Cardiac septum (tissue), 1 donor: ENCODE results near the gene LDAF1. TPM values are rescaled to one million over a fixed set of nuclear protein-coding genes. Genes with fewer than 3 reads are reported as not detected.
"Not testable (repeated sequence)": the region's sequence is repeated elsewhere in the genome, so short reads cannot be mapped to it uniquely, and the experiment has no call there.

Experiments used
- DNase-seq: peaks from one replicate; pipeline ENCODE4 v3.0.0-alpha.2; 2020; ENCODE audit warnings: low spot score
- intact Hi-C: fragments of 100-400 bp; cut with DNase I; formaldehyde crosslinking; loops from one replicate; pipeline ENCODE4 v1.14.0; 2022
- total RNA-seq: library from RNA; stranded (reverse); fragmentation: NEBNext Ultra II Directional; extraction: Animal tissue kit (Norgen Biotek cat#: 25700); gene quantifications from one replicate; pipeline ENCODE4 v1.2.1, GENCODE V29; 2021
- donor health status: DM: no; HTN: no; CAD: no.

LDAF1 gene
- total RNA-seq, 1 donor from 2014 or later = 104 TPM

GRCh38 chr16:21186326-21186691 lies 27.8 kb downstream of the LDAF1 start:
- no peak for DNase-seq
- intact Hi-C loops = no loop called here

GRCh38 chr16:21189311-21189710 lies 30.8 kb downstream of the LDAF1 start:
- intact Hi-C loops = no loop called here
- DNase-seq = no peak

GRCh38 chr16:21190013-21190412 lies 31.5 kb downstream of the LDAF1 start:
- no peak for DNase-seq
- intact Hi-C loops = no loop called here

DNA sequence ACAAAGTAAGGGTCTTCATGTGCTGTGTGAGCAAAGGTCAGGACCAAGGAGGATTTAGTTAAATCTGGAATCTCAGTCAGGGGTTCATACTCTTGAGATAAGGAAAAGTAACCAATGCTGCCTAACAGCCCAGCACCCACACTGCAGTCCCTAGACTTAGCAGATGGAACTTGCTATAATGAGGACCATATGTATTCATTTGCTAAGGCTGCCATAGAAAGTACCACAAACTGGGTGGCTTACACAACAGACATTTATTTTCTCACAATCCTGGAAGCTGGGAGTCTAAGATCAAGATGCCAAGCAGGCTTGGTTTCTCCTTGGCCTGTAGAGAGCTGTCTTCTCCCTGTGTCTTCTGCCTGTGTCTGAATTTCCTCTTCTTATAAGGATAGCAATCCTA lies 32.1 kb downstream of the LDAF1 start:
- DNase-seq = no peak
- intact Hi-C loops = no loop called here

- intact Hi-C loops = no loop called here
- DNase-seq = no peak
These were observed 34.5 kb downstream of the LDAF1 start for GRCh38 chr16:21192991-21193390.

GRCh38 chr16:21194771-21195301 lies 36.4 kb downstream of the LDAF1 start:
- intact Hi-C loops = no loop called here
- DNase-seq = no peak

DNA sequence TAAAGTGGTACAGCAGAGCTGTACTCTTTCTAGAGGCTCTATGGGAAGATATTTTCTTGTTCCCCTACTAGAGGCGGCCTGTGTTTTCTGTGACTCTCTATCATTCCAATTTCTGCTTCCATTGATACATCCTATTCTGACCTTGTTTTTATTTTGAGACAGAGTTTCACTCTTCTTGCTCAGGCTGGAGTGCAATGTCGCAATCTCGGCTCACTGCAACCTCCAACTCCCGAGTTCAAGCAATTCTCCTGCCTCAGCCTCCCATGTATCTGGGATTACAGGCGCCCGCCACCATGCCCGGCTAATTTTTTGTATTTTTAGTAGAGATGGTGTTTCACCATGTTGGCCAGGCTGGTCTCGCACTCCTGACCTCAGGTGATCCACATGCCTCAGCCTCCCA lies 36.9 kb downstream of the LDAF1 start:
- intact Hi-C loops, DNase-seq: not testable (repeated sequence)

- intact Hi-C loops = no loop called here
- DNase-seq = no peak
These were observed 38.6 kb downstream of the LDAF1 start for GRCh38 chr16:21197112-21197511.

DNA sequence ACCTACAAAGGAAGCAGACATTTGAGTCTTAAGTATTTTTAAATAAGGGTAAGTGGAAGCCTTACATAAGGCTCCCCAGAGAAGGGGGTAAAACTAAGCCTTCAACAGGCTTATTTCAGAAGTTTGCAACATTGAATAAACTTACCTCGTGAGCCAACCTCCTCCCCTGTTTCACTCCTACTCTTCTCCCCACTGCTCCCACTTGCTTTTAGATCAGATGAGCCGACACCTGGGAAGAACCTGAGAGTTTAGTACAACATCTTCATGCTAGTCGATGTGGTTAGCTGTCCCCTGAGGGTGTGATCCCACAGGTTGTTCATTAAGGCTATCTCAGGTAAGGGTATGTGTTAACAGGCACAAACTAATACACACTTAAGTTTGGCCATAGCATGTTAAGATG lies 39.1 kb downstream of the LDAF1 start:
- DNase-seq = no peak
- intact Hi-C loops = no loop called here

DNA sequence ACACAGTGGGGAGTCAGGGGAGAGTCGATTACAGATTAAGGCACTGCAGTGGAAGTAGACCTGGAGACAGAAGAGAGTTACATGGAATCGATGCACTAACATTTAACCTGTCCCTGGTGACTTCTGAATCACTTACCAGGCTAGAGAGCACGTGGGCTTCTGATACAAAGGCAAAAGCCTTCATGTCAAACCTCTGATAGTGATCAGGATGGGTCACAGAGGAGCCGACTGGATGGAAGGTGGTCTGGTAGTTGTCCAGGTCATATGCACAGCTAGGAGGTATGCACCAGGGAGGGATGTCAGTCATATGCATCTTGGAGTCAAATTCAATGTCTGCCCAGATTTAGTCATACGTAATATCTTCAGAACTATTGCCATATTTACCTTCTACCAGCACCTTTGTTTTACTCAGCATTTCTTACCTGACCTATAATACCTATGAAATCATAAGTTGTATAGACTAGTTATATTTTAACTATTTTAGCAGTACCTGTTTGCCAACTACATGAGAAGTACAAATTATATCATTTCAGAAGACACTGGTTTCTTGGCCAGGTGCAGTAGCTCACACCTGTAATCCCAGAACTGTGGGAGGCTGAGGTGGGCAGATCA lies 41.2 kb downstream of the LDAF1 start:
- intact Hi-C loops = no loop called here
- no peak for DNase-seq

- no peak for DNase-seq
- intact Hi-C loops = no loop called here
These were observed 44.8 kb downstream of the LDAF1 start for GRCh38 chr16:21203155-21203797.

- DNase-seq = no peak
- intact Hi-C loops = no loop called here
These were observed 46.8 kb downstream of the LDAF1 start for GRCh38 chr16:21205303-21205702.

- intact Hi-C loops = no loop called here
- DNase-seq = no peak
These were observed 48.1 kb downstream of the LDAF1 start for GRCh38 chr16:21206550-21206949.

DNA sequence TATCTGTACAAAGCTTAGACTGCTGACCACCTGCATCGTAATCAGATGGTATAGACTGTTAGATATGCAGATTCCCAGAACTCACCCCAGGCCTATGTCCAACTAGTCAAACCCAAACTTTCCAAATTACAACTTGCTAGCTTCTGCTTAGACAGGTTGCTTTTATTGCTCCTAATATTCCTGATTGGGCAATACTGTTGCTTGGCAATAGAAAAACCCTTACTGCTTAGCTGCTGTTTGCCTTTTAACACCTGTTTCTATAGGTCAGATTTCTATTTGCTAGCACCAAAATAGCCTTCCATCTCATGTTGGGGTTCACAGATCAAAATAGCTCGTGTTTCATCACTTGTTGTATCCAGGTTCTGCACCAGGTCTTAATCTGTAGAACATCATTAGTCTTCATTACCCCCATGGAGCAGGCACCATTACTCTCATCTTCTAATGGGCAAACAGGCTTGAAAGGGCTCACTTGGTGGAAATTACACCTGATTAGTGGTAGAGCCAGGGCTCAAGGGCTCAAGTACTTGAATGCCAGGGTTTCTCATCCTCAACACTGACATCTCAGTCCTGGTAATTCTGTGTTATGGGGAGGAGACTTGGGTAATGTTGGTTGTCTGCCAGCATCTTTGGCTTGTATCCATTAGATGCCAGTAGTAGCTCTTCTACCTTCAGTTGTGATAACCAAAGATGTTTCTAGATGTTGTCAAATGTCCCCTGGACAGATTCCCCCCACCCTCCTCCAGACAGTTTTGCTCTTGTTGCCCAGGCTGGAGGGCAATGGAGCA lies 50.2 kb downstream of the LDAF1 start:
- no peak for DNase-seq
- intact Hi-C loops = no loop called here

GRCh38 chr16:21211486-21211885 lies 53.0 kb downstream of the LDAF1 start, which contains the start of gene ZP2:
TSS of gene ZP2 (minus strand) at chr16:21211574. CDS start at chr16:21211547, 27 bp downstream.
- no peak for DNase-seq
- intact Hi-C loops = no loop called here

- DNase-seq = no peak
- intact Hi-C loops = no loop called here
These were observed 55.6 kb downstream of the LDAF1 start for GRCh38 chr16:21214086-21214485.

GRCh38 chr16:21217121-21217520 lies 58.6 kb downstream of the LDAF1 start:
- intact Hi-C loops = no loop called here
- DNase-seq = no peak

DNA sequence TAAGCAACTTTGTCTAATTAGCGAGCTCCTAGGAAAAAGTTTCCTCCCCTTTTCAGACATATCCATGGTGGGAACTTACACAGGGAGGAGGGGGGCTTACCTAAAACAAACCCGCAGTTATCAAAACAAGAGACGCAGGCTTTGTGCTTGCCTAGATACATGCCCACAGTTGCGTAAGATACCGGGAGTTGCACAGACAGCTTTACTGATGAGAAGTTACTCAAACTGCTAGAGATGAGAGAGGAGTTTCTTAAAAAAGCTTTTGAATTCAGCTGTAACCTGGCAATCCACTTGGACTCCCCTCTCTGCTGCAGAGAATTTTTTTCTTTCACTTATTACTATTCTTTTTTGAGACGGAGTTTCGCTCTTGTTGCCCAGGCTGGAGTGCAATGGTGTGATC lies 59.7 kb downstream of the LDAF1 start:
- no peak for DNase-seq
- intact Hi-C loops = no loop called here

DNA sequence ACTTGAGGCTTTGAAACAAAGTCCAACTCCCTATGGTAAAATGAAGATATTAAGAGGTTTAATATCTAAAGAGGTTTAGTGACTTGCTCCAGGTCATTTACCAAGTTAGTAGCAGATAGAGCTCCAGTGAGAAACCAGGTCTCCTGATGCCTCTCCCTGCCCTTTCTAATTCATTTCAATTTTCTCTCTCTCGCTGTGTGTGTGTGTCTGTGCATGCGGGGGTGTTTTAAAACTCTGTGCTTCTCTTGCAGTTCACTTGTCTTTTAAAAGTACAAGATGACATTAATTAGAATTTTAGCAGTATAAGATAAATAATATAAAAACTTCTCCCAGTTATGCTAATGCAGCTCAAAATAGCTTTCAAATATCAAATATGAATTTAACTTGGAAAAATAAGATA lies 61.1 kb downstream of the LDAF1 start:
- DNase-seq = no peak
- intact Hi-C loops = no loop called here

GRCh38 chr16:21222495-21223337 lies 64.2 kb downstream of the LDAF1 start:
- no peak for DNase-seq
- intact Hi-C loops = no loop called here
